Measurements from ENCODE around the gene ANGPTL2.

Gene ANGPTL2

GRCh38 chr9:127165116-127165515 is 42.7 kb upstream of the ANGPTL2 start:
- H3K27ac ChIP-seq: no peak overlapping the region
- TF ChIP-seq CTCF (IDR thresholded peaks at IDR 0.05): no peak
- no peaks in the 10 kb centered on the region for H3K4me1 ChIP-seq (ENCODE audit: control insufficient read depth in 1 of 2, insufficient read depth in 1 of 2, low read depth in 1 of 2, low read length in 1 of 2)

GRCh38 chr9:127163409-127163808 is 41.0 kb upstream of the ANGPTL2 start:
- no peaks in the 10 kb centered on the region for H3K36me3 ChIP-seq
- H3K4me3 ChIP-seq (ENCODE audit: low read depth in 1 of 2, low read length in 1 of 2): no peak overlapping the region
- no peak overlapping the region for H3K27ac ChIP-seq
- no peaks in the 10 kb centered on the region for H3K9me3 ChIP-seq
- H3K4me1 ChIP-seq (ENCODE audit: control insufficient read depth in 1 of 2, insufficient read depth in 1 of 2, low read depth in 1 of 2, low read length in 1 of 2): no peaks in the 10 kb centered on the region
- TF ChIP-seq CTCF (IDR thresholded peaks at IDR 0.05): no peak
- H3K27me3 ChIP-seq: no peaks in the 10 kb centered on the region

More at GRCh38 chr9:127165116-127165515, 42.7 kb upstream of the ANGPTL2 start:
- Histone ChIP-seq H3K36me3 (peaks cover 6% of the 10 kb centered on the region), H3K27me3 (no peaks in the 10 kb centered on the region), H3K9me3 (no peaks in the 10 kb centered on the region), H3K4me3 (ENCODE audit: low read depth in 1 of 2, low read length in 1 of 2) (no peak overlapping the region)

- no peaks in the 10 kb centered on the region for H3K4me1 ChIP-seq (ENCODE audit: control insufficient read depth in 1 of 2, insufficient read depth in 1 of 2, low read depth in 1 of 2, low read length in 1 of 2)
- no peak overlapping the region for H3K4me3 ChIP-seq (ENCODE audit: low read depth in 1 of 2, low read length in 1 of 2)
- H3K27me3 ChIP-seq: no peaks in the 10 kb centered on the region
- no peak overlapping the region for H3K27ac ChIP-seq
- H3K9me3 ChIP-seq: no peaks in the 10 kb centered on the region
- TF ChIP-seq CTCF (IDR thresholded peaks at IDR 0.05): no peak
- H3K36me3 ChIP-seq: no peaks in the 10 kb centered on the region
Measured at GRCh38 chr9:127162864-127163365, 40.5 kb upstream of the ANGPTL2 start.

- no peaks in the 10 kb centered on the region for H3K4me1 ChIP-seq (ENCODE audit: control insufficient read depth in 1 of 2, insufficient read depth in 1 of 2, low read depth in 1 of 2, low read length in 1 of 2)
- no peak for TF ChIP-seq CTCF (IDR thresholded peaks at IDR 0.05)
- no peaks in the 10 kb centered on the region for H3K9me3 ChIP-seq
- H3K36me3 ChIP-seq: no peaks in the 10 kb centered on the region
- no peak overlapping the region for H3K27ac ChIP-seq
- H3K27me3 ChIP-seq: peaks cover 2% of the 10 kb centered on the region
- H3K4me3 ChIP-seq (ENCODE audit: low read depth in 1 of 2, low read length in 1 of 2): no peak overlapping the region
Measured at GRCh38 chr9:127162046-127162863, 39.8 kb upstream of the ANGPTL2 start.

GRCh38 chr9:127161081-127161624 is 38.7 kb upstream of the ANGPTL2 start:
- Histone ChIP-seq H3K9me3 (no peaks in the 10 kb centered on the region), H3K36me3 (no peaks in the 10 kb centered on the region), H3K4me3 (ENCODE audit: low read depth in 1 of 2, low read length in 1 of 2) (no peak overlapping the region), H3K27me3 (peaks cover 11% of the 10 kb centered on the region), H3K4me1 (ENCODE audit: control insufficient read depth in 1 of 2, insufficient read depth in 1 of 2, low read depth in 1 of 2, low read length in 1 of 2) (no peaks in the 10 kb centered on the region), H3K27ac (no peak overlapping the region)
- no peak for TF ChIP-seq CTCF (IDR thresholded peaks at IDR 0.05)
